ENCODE data around the gene IL37.

GRCh38 chr2:112907001-112907949 is 3.7 kb upstream of the IL37 start:
- TF ChIP-seq PRDM10 (tag by site-specific recombination; IDR thresholded peaks at IDR 0.05): no peak
- TF ChIP-seq ZNF48 (tag by site-specific recombination; IDR thresholded peaks at IDR 0.05): no peak
- no peak for TF ChIP-seq GFI1B (tag by site-specific recombination; IDR thresholded peaks at IDR 0.05)
- TF ChIP-seq ZNF223 (tag by site-specific recombination; IDR thresholded peaks at IDR 0.05): no peak
- TF ChIP-seq CTCF (tag by site-specific recombination; IDR thresholded peaks at IDR 0.05): no peak
- TF ChIP-seq ZNF26 (tag by site-specific recombination; IDR thresholded peaks at IDR 0.05): no peak
- TF ChIP-seq ZNF354C (tag by site-specific recombination; IDR thresholded peaks at IDR 0.05; ENCODE audit: borderline replicate concordance, low read depth): no peak
- TF ChIP-seq ZNF777 (tag by site-specific recombination; IDR thresholded peaks at IDR 0.05; ENCODE audit: borderline replicate concordance): no peak
- no peak for TF ChIP-seq ZNF530 (tag by site-specific recombination; IDR thresholded peaks at IDR 0.05; ENCODE audit: low read depth)
